Amniotic stem cell (primary cell): ENCODE results near the gene MPRIP.

Source experiments
- DNase-seq: peaks from one replicate; lab custom pipeline; 2025; lab: John Stamatoyannopoulos, UW

The MPRIP gene

GRCh38 chr17:17237026-17237799 lies 195.0 kb downstream of the MPRIP start, which contains the start of gene FLCN:
Gene FLCN (minus strand): TSS chr17:17237168. CDS start chr17:17228137, 9,031 bp downstream.
- DNase-seq = peak; percentile 80

- no peak for DNase-seq
Observed at GRCh38 chr17:17239832-17240231, 197.6 kb downstream of the MPRIP start.

- no peak for DNase-seq
Observed at GRCh38 chr17:17241656-17242055, 199.4 kb downstream of the MPRIP start.

GRCh38 chr17:17242246-17242645 lies 200.0 kb downstream of the MPRIP start:
- no peak for DNase-seq
